Measurements from ENCODE around the gene SNPH. TPM values are rescaled to one million over a fixed set of nuclear protein-coding genes. Genes with fewer than 3 reads are reported as not detected.
"Not testable (repeated sequence)": the region's sequence is repeated elsewhere in the genome, so short reads cannot be mapped to it uniquely, and the experiment has no call there.

The SNPH gene
- 15.1 TPM for total RNA-seq

GRCh38 chr20:1266167-1266973 lies at the start of gene SNPH:
Gene SNPH, plus strand, starts transcription at chr20:1266294. Its CDS starts 29,946 bp downstream, at chr20:1296240.
- DNase-seq (ENCODE audit: low spot score), result peak; percentile 76

GRCh38 chr20:1216527-1217427 lies 49.3 kb upstream of the SNPH start:
- DNase-seq (ENCODE audit: low spot score), result not testable (repeated sequence)

DNA sequence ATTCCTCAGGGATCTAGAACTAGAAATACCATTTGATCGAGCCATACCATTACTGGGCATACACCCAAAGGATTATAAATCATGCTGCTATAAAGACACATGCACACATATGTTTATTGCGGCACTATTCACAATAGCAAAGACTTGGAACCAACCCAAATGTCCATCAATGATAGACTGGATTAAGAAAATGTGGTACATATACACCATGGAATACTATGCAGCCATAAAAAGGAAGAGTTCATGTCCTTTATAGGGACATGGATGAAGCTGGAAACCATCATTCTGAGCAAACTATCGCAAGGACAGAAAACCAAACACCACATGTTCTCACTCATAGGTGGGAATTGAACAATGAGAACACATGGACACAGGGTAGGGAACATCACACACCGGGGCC lies 43.3 kb upstream of the SNPH start:
- DNase-seq (ENCODE audit: low spot score), result not testable (repeated sequence)

- DNase-seq (ENCODE audit: low spot score), result no peak
Observed at GRCh38 chr20:1224205-1224890, 41.7 kb upstream of the SNPH start.

DNA sequence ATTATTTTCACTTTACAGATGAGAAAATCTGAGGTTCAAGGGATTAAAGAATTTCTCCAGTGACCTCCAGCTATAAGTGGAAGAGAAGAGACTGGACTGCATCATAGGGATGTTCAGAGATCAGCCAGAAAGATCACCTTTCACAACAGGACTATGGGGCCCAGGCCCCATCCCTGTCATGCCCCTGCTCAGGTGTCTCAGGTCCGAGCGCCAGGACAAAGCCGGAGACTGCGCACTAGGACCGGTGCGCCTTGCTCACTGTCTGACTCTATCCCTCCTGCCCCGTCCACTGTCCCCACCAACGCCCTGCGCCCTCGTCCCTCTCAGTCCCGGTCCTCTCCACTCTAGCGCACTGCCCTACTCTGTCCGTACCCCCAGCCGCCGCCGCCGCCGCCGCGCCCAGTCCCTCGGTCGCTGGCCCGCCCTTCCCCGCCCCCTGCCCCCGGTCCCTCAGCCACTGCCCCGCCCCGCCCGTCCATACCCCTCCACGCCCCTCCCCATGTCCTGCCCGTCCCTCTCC lies 40.8 kb upstream of the SNPH start:
- no peak for DNase-seq (ENCODE audit: low spot score)

- peak; percentile 81 for DNase-seq (ENCODE audit: low spot score)
Observed at GRCh38 chr20:1225783-1226654, 40.1 kb upstream of the SNPH start, which contains the start of gene RAD21L1. Gene RAD21L1, plus strand, starts transcription at chr20:1226044. Its CDS starts 2,410 bp downstream, at chr20:1228454.

GRCh38 chr20:1229541-1229940 lies 36.6 kb upstream of the SNPH start:
- no peak for DNase-seq (ENCODE audit: low spot score)

DNA sequence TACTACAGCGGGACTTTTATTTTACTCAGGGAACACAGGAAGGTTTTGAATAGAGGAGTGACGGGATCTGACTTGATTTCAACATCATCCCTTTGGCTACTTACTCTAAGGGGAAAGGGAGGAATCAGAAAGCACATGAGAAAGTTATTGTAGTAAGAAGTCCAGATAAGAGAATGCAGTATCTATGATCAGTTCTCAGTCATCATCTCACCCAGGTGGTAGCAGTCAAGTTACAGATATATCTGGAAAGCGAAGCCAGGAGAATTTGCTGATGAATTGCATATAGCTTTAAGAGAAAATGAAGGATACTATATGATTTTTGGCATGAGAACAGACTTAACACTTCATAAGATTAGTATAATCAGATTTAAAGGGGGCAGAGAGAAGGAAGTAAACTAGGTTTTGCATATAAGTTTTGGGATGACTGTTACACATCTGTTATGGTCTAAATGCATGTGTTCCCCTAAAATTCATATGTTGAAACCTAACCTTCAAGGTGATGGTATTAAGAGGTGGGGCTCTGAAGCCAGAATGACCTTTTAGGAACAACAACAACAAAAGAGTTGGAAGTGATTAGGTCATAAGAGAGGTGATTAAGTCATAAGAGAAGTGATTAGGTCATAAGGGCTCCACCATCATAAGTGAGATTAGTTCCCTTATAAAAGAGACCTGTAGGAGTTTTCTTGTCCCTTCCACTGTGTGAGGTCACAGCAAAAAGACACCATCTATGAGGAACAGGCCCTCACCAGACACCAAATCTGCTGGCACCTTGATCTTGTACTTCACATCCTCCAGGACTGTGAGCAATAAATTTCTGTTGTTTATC lies 33.6 kb upstream of the SNPH start:
- no peak for DNase-seq (ENCODE audit: low spot score)

DNA sequence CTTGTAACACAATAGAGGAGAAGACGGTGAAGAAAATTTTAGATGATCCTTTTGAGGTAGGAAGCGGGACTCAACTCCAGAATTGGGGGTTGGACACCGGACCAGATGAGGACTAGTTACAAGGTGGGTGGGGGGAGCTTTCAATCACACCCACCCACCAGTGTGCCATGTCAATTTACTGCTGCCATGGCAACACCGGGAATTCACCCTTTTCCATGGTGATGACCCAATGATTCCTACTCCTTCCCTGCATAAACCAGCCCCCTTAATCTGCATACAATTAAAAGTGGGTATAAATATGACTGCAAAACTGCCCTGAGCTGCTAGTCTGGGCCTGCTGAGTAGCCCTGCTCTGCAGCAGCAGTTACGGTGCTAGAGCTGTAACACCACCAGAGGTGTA lies 25.5 kb upstream of the SNPH start:
- DNase-seq (ENCODE audit: low spot score), result no peak

DNA sequence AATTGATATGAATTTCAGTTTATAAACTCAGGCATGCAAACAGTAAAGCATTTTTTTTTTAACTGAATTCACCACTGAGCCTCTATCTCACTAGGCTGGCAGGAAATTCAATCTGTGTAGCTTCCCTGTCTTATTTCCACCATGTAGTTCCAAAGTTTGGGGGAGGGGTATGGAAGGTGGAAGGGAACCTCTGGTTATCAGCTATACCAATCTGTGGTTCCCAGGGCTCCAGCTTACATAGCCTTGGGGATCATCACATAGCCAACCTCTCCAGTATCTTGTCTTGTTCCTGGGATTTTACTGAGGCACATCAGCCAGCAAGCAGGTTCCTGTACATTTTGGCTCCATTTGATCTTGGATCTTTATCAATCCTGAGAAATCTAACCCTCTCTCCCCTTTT lies 24.6 kb upstream of the SNPH start:
- DNase-seq (ENCODE audit: low spot score), result no peak

DNA sequence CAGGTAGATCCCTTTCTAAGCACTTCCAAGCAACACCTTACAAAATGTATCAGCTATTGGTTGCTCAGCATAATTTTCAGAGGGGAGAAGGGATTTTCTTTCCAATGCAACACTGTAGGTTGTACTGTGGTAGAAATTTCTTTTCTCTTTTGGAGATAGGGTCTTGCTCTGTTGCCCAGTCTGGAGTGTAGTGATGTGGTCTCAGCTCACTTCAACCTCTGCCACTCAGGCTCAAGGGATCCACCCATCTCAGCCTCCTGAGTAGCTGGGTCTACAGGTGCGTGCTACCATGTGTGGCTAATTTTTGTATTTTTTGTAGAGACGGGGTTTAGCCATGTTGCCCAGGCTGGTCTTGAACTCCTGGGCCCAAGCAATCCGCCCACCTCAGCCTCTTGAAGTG lies 24.0 kb upstream of the SNPH start:
- no peak for DNase-seq (ENCODE audit: low spot score)

DNA sequence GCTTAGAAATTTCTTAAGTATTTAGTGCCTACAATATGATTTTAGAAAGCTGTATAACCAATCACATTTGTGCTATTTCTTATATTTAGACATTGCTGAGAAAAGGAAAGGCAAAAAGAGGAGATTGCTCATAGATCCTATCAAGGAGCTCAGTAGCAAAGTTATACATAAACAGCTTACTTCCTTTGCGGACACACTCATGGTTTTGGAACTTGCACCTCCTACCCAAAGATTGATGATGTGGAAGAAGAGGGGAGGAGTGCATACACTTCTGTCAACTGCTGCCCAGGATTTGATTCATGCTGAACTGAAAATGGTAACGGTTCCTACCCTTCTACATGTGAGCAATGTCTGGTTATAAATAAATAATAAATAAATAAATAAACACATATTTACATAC lies 23.6 kb upstream of the SNPH start:
- no peak for DNase-seq (ENCODE audit: low spot score)

DNA sequence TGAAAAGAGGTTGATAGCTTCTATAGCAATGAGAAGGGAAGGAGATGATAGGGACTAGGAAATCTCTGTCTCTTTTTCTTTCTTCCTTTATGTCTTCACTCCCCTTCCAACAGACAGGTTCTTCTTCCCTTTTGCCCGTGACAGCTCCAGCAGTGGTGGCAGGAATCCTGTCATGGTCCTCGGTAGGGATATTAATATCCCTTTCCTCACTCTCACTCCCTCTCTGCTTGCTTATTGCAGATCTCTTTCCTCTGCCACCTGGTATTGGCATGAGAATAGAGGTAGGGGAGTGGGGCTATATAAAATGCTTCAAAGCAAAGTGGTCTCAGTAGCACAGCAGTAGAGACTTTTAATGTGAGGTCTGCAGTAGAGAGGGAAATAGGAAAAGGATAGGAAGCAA lies 20.5 kb upstream of the SNPH start:
- DNase-seq (ENCODE audit: low spot score), result no peak

GRCh38 chr20:1247689-1248088 lies 18.4 kb upstream of the SNPH start:
- DNase-seq (ENCODE audit: low spot score), result no peak

GRCh38 chr20:1250282-1250681 lies 15.8 kb upstream of the SNPH start:
- not testable (repeated sequence) for DNase-seq (ENCODE audit: low spot score)

GRCh38 chr20:1252416-1252815 lies 13.7 kb upstream of the SNPH start:
- no peak for DNase-seq (ENCODE audit: low spot score)

DNA sequence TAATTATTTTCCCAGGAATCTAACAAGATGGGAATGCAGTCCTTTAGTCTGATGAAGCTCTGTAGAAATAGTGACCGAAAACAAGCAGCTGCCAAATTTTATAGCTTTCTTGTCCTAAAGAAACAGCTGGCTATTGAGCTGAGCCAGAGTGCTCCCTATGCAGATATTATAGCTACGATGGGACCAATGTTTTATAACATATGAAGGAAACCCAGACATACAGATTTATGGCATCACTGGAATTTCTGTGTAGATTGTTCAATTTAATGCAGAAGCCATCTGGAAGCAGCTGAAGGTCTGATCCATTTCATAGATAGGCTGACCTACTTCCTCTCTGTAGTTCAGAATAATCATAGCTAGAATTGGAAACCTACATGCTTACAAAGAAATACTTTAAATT lies 11.8 kb upstream of the SNPH start:
- no peak for DNase-seq (ENCODE audit: low spot score)

- no peak for DNase-seq (ENCODE audit: low spot score)
Observed at GRCh38 chr20:1255675-1256074, 10.4 kb upstream of the SNPH start.

GRCh38 chr20:1263853-1264252 lies 2.2 kb upstream of the SNPH start:
- DNase-seq (ENCODE audit: low spot score), result no peak

- DNase-seq (ENCODE audit: low spot score), result no peak
Observed at GRCh38 chr20:1264727-1265126, 1.4 kb upstream of the SNPH start.
